ENCODE data around the gene SORCS2.

GRCh38 chr4:7632341-7632740 is 440.0 kb downstream of the SORCS2 start:
- TF ChIP-seq CTCF (IDR thresholded peaks at IDR 0.05) (no peak), POLR2AphosphoS5 (IDR thresholded peaks at IDR 0.05) (no peak)
